NCI-H2227 (cell line): ENCODE data around the gene ARHGAP9.
"Not testable (repeated sequence)": the region's sequence is repeated elsewhere in the genome, so short reads cannot be mapped to it uniquely, and the experiment has no call there.

ENCODE experiments used
- DNase-seq: peaks from one replicate; lab custom pipeline; 2025; ENCODE audit not compliant: unreplicated experiment; lab: John Stamatoyannopoulos, UW

The ARHGAP9 gene

DNA sequence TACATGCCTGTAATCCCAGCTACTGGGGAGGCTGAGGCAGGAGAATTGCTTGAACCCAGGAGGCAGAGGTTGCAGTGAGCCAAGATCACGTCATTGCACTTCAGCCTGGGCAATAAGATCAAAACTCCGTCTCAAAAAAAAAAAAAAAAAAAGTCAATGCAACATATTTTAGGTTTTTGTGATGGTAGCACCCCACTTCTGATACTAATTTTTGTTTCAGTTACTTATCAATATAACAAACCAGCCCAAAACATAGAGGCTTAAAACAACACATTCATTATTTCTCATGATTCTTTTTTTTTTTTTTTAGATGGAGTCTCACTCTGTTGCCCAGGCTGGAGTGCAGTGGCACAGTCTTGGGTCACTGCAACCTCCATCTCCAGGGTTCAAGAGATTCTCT, 38.3 kb downstream of the ARHGAP9 start:
- DNase-seq, result not testable (repeated sequence)

DNA sequence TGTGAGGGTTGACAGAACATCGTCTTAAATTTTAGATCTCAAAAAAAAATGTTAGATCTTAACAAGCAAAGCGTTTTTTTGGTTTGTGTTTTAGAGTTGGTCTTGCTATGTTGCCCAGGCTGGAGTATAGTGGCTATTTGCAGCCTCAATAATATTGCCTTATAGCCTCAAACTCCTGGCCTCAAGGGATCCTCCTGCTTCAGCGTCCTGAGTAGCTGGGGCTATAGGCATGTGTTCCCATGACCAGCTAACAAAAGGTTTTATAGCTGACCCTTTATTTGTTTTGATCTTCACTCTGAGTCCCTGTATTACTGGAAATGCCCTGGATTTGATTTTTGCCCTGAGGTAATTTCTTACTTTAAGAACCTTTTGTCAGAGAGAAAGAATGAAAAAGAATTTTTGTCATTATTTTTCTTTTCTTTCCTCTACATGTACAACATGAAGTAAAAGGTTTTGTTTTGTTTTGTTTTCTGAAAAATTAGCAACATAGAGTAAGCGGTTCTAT, 39.9 kb downstream of the ARHGAP9 start:
- DNase-seq, result no peak

DNA sequence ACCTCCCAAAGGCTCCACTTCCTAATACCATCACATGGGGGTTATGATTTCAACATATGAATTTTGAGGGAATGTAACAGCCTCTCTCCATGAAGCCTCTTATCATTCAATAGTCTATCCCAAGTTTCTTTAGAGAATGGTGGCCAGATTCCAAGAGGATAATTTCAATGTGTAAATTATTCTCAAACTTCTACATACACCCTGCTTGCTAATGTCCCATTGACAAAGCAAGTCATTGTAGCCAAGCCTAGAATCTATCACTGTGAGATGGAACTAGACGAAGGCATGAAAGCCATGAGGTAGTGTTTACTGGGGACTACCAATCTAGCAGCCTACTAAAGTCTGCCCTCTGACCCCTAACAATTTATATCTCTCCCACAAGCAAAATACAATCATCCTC, 41.3 kb downstream of the ARHGAP9 start:
- no peak for DNase-seq

DNA sequence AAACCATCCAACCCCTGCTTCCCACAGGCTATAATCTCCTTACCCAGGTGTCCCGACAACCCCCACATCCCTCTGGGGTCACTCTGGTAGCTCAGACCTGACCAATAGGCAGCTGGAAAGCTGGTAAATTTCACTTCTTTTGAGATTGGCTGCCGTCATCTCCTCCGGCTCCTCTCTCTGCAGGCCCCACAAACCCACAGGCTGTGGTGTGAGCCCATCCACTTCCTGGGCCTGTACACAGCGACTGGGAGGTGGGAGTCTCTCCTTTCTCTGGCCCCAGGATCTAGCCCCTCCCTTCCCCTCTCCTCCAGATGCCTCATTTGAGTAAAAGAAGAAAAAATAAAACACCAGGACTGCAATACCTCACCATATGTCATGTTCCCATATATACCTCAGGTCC, 44.4 kb downstream of the ARHGAP9 start:
- DNase-seq, result no peak

DNA sequence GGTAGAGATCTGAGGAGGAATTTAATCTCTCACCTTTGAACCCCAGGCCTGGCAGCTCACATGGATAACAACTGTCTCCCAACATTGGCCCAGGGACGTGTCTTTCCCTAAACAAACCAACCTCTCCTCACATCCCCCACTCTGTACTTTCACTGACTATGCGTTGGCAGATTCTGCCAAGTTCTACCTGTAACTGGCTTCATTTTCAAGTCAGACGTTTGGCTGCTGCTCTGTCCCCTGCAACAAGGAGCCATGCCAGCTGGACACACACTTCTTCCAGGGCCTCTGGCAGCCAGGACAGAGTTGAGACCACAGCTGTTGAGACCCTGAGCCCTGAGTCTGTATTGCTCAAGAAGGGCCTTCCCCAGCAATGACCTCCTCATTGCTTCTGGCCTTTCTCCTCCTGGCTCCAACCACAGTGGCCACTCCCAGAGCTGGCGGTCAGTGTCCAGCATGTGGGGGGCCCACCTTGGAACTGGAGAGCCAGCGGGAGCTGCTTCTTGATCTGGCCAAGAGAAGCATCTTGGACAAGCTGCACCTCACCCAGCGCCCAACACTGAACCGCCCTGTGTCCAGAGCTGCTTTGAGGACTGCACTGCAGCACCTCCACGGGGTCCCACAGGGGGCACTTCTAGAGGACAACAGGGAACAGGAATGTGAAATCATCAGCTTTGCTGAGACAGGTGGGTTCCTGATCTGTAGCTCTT, 45.0 kb downstream of the ARHGAP9 start, which contains the start of gene INHBC:
Gene INHBC (plus strand): TSS at position 268 of the 707 bp plus-strand sequence. CDS start 103 bp downstream, at position 371.
- no peak for DNase-seq

DNA sequence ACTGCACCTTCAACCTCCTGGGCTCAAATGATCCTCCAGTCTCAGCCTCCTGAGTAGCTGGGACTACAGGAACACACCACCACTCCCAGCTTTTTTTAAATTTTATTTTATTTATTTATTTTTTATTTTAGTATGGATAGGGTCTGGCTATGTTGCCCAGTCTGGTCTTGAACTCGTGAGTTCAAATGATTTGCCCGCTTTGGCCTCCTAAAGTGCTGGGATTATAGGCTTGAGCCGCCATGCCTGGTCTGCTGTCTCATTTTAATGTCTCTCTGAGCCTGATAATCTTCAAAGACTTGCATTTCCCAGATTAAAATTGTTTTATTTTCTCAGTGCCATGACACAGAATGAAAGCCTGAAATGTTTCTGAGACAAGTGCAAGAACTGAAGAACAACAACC, 46.3 kb downstream of the ARHGAP9 start:
- DNase-seq, result no peak

DNA sequence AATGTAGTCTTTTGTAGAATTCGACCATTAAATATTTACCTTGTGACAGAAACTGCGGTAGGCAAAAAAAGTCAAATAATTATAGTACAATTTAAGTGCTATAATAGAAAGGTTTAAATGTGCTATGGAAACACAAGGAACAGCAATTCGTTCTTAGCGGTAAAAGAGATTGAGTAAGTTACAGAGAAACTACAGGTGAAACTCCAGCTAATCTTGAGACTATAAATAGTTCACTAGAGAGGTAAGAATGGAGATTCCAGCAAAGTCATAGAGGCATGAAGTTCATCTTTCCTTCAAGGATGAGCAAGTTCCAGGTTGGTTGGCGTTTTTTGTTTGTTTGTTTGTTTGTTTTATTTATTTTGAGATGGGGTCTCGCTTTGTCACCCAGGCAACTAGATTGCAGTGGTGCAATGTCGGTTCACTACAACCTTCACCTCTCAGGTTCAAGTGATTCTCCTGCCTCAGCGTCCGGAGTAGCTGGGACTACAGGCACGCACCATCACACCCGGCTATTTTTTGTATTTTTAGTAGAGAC, 47.9 kb downstream of the ARHGAP9 start:
- no peak for DNase-seq

DNA sequence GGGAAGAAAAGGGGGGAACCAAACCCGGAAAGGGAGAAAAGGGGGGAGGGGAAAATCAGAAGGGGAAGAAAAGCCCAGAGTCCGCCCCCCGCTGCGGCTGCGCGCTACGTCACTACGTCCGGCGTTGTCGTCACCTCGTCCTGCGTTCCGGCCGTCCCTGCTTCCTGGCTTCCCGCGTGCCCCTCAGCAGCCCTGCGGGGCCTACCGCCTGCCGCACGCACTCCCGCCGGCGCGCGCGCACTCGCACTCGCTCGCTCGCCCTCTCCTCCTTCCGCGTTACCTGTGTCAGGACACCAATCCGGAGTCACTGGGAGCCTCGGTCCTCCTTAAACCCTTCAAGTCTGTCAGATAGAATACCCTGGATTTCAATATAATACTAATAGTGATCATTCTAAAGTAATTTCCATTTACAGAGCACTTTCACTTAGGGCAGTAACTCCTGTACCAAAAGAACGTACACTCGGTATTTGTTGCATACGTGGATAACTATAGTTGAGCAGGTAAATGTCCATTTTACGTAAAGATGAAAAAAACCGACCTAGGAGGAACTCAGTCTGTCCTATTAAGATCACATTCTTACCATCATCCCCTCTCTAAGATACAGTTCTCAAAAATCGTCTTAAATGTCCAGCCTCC, 48.6 kb downstream of the ARHGAP9 start, which contains the start of gene R3HDM2:
Gene R3HDM2 (minus strand): TSS at position 113 of the 636 bp plus-strand sequence. CDS start 120,615 bp downstream, outside the sequence.
- peak; percentile 94 for DNase-seq

DNA sequence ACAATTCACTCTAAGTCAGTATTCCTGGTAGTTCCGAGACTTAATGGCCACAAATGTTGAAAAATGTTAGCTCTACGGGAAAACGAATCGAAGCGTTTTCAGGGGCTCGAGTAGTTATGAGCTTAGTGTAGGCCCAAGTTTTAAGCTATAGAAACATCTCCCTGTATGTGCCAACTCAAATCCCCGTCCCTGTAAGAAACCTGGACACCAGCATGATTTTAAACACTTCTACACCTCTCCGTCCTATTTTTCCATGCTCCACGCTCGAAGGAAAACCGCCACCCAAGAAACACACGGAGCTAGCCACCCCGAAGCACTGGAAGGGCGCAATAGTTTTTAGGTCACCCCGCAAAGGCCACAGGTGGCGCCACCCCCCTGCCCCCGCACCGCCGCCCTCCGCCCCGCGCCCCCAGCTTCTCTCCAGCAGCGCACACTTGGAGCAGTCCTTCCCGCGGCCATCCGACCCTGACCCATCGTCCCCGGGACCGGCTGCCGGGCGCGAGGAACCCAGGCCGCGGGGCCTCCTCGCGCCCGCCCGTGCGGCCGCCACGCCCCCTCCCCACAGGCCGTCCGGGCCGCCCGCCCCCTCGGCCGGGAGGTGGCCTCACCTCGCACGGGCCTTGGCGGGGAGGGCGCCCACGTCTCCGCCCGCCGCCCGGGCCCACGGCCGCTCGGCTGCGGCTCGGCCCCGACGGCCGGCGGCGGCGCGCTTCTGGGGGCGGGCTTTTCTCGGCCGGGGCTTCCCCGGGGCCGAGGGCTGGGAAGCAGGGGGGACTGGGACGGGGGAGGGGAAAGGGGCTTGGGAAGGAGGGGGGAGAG, 49.3 kb downstream of the ARHGAP9 start:
- DNase-seq, result peak; percentile 31

DNA sequence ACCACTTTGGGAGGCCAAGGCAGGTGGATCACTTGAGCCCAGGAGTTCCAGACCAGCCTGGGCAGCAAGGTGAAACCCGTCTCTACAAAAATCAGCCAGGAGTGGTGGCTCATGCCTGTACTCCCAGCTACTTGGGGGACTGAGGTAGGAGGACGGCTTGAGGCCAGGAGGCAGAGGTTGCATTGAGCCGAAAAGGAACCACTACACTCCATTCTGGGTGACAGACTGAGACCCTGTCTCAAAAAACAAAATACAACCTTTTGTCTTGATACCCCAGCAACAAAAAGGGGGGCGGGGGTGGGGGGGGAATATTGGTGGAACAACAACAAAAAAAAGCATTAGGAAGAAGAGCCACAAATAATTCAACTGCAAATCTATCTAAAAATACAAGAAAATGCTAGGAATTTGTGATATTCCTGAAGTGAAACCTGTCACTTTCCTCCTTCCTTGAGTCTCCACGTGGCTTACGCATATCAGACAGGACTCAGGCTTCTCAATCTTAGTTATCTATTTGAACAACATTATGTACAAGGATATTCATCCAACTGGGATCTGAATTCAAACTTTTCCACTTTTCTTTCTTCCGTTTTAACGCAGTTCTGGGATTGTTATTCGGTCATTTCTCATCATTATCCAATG, 50.1 kb downstream of the ARHGAP9 start:
- DNase-seq, result no peak

DNA sequence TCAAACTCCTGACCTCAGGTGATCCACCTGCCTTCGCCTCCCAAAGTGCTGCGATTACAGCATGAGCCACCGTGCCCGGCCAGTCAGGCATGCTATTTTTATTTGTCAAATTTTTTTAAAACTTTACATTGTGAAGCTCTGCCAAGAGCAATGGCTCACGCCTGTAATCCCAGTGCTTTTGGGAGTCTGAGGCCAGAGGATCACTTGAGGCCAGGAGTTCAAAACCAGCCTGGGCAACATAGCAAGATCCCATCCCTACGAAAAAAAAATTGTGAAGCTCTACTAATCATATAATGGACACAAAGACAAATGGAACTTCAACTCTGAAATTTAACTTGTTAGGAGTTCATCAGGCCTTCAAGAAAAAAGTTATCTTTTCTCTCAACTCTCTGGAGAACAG, 50.7 kb downstream of the ARHGAP9 start:
- no peak for DNase-seq

DNA sequence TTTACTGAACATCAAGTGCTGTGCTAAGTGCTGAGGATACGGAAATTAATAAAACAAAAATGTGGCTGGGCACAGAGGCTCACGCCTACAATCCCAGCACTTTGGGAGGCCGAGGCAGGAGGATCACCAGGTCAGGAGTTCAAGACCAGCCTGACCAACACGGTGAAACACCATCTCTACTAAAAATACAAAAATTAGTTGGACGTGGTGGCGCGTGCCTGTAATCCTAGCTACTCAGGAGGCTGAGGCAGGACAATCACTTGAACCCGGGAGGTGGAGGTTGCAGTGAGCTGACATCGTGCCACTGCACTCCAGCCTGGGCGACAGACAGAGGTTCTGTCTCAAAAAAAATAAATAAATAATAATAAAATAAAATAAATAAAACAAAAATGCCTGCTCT, 52.7 kb downstream of the ARHGAP9 start:
- not testable (repeated sequence) for DNase-seq
